UCSD-AML1 (cell line): ENCODE results near the gene ZNF18.
"Not testable (repeated sequence)": the region's sequence is repeated elsewhere in the genome, so short reads cannot be mapped to it uniquely, and the experiment has no call there.

Source experiments
- DNase-seq: peaks from one replicate; lab custom pipeline; 2025; ENCODE audit not compliant: unreplicated experiment; lab: John Stamatoyannopoulos, UW

ZNF18 gene

DNA sequence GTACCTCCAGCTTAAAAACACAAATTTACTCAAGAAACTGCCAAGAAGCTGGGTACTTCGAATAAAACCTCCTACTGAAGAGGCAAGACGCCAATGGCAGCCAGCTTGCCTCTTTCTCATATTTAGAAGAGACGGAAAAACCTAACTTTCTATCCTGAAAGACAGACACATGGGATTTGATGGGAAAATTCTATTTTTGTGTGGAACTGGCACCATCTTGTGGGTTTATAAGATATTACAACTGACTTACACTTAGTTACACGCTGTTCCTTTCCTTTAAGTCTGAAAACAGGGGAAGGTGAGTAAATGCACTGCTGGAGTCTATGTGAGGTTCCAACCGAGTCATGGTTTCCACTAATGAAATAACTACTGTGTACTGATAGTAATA lies 10.3 kb downstream of the ZNF18 start:
- no peak for DNase-seq

DNA sequence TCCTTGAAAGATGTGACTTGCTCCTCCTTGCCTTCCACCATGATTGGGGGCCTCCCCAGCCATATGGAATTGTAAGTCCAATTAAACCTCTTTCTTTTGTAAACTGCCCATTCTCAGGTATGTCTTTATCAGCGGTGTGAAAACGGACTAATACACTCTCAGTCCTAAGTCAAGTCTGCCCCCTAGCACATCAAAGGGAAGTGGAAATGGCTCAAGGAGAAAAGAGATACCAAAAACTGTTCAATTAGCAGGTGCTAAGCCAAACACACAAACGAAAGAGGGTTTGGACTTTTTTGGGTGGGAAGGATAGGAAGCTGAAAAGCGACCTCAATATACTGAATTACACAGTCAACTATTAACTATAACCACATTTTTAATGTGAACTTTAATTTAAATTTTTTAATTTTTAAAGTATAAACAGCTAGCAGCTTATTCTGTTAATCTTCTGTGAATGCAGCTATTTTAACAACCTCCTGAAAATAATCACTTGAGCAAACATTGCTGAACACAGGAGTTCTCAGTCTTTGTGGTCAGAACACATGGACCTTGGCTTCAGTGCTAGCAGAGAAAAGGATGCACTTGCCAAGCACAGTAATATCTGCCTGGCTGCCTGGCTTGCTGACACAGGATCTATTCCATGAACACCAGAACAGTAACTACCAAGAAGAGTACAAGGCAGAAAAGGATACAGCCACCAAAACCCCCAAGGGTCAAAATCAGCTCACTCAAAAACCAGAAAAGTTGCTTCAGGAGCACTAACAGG lies 10.9 kb downstream of the ZNF18 start:
- no peak for DNase-seq

DNA sequence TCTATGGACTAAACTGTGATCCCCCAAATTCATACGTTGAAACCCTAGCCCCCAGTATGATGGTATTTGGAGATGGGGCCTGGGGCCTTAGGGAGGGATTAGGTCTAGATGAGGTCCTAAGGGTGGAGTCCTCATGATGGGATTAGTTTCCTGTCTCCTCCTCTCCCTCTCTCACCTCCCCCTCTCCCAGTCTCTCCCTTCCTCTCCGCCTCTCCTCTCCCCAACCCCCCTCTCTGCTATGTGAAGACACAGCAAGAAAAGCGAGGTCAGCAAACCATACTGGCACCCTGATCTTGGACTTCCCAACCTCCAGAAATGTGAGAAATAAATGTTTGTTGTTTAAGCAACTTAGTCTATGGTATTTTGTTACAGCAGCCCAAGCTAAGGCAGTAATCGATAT lies 15.4 kb downstream of the ZNF18 start:
- no peak for DNase-seq

- no peak for DNase-seq
These were observed 16.5 kb downstream of the ZNF18 start for GRCh38 chr17:11980813-11981212.

- no peak for DNase-seq
These were observed 17.5 kb downstream of the ZNF18 start for GRCh38 chr17:11979795-11980194.

GRCh38 chr17:11972741-11973140 lies 24.5 kb downstream of the ZNF18 start:
- DNase-seq: not testable (repeated sequence)

DNA sequence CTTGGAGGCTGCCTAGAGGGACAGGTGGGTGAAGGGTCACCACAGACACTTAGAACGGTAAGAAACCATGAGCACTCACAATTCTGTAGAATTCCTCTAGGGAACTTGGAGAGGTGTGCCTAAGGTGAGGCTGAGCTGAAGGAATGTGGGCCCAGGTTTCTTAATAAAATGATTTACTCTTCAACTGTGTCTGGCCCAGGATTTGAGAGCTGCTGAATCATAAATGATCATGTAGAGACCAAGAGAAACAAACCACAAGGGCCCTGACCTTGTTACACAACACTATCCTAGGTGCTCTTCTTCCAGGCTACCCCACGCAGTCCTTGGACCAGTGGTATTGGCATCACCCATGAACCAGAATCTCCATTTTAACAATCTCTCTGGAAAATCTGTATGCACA lies 27.7 kb downstream of the ZNF18 start:
- DNase-seq: no peak

GRCh38 chr17:11954936-11955335 lies 42.3 kb downstream of the ZNF18 start:
- no peak for DNase-seq

DNA sequence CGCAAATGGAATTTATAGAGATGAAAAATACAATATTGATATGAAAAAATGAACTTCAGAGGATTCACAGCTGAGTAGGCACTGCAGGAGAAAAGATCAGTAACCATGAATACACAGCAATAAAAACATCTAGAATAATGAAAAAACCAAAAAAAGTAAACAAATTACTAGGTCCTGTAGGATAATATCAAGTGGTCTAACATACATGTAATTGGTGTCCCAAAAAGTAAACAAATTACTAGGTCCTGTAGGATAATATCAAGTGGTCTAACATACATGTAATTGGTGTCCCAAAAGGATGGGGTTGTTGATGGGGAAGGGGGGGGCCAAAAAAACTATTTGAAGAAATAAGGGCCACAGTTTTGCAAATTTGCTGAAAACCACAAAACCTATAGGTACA lies 43.4 kb downstream of the ZNF18 start:
- no peak for DNase-seq

DNA sequence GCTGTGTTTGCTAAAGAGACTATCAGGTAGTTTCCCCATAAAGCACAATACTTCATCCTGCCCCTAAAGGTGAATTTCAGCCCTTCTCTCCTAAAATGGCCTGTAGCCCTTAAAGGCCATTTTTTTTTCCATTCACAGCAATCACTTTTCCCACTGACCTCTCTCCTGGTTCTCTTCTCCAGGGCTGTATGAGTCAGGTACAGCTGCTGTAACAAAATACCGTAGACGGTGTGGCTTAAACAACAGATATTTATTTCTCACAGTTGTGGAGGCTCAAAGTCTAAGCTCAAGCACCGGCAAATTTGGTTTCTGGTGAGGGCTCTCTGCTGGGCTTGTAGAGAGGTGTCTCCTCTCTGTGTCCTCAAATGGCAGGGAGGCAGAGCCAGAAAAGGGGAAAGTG lies 44.7 kb downstream of the ZNF18 start:
- no peak for DNase-seq

DNA sequence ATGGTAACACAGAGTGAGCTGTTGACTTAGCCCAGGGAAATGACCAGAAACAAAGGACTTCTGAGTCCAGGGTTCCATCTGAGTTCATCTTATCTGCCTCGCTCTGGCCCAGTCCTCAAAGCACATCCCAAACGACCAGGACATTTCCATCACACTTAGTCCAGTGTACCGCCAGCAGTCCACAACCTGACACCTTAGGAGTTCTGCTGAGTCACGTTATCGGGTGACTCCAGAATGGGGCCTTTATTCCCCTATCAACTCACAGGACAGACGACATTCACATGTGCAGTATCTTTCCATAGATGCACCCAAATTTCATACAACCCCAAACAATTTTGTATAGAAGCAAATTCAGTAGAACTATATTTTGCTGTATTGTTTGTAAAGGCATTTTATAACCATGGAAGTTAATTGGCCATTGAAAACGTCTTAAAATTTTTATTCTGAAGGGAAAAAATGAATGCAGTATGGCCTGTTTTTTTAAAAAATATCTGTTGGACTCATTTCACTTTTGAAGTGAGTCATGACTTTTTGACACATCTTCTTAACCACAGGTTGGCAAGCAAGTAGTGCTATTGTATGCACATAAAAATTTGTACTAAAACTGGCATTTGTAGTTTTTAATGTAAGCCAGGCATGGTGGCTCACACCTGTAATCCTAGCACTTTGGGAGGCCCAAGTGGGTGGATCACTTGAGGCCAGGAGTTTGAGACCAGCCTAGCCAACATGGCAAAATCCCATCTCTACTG lies 46.3 kb downstream of the ZNF18 start:
- DNase-seq: no peak

DNA sequence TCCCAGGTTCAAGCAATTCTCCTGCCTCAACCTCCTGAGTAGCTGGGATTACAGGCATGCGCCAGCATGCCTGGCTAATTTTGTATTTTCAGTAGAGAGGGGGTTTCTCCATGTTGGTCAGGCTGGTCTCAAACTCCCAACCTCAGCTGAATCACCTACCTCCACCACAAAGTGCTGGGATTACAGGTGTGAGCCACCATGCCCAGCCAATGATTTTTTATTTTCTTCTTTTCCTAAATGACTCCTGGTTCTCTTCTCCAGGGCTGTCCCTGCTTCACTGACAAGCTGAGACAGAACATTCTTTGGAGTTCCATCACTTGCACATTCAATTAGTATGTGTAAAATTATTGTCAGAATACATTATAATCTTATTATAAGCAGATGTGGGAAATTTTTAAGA lies 47.7 kb downstream of the ZNF18 start:
- DNase-seq: not testable (repeated sequence)

GRCh38 chr17:11948789-11949188 lies 48.5 kb downstream of the ZNF18 start:
- no peak for DNase-seq

GRCh38 chr17:11944587-11944986 lies 52.7 kb downstream of the ZNF18 start:
- DNase-seq: no peak

DNA sequence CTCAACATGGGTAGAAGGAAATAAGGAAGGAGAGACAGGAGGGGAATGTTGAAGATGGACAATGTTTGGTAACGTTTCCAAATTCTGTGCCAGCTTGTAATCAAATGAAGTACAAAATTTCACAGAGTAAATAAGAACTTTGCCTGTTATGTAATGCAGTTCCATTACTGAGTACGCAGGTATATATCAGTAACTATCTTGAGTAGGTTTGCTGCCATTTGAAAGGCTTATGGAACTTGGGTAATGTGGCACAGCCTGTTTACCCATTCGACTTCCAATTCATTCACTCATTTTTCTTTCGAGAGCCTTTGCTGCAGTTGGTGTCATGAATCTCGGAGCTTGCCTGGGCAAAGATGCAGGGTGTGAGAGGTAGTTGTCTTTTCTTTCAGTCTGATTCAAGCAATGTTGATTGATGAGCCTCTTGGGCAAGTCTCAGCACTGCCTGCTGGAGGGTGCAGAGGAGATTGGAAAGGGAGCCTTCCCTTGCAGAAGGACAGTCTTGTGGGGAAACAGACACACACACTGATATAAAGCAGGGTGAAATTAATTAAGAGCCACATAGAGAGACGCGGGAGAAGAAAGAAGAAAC lies 53.4 kb downstream of the ZNF18 start:
- no peak for DNase-seq

GRCh38 chr17:11943086-11943485 lies 54.2 kb downstream of the ZNF18 start:
- not testable (repeated sequence) for DNase-seq

DNA sequence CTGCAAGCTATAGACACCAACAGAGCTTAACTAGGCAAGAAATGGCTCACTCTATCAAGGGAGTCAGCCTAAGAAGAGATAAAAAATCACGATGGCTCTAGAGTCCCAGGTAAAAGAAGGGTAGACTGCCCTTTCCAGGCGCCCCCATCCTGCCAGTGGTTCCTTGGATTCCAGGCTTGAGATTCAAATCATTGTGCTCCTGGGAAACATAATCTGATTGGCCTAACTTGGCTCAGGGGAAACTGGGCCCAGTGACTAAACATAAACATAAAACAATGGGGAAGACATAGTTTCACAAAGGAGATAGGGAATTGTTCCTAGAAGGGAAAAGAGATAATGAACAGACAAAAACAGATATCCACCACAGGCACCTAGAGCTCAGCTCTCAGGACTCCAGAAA lies 56.4 kb downstream of the ZNF18 start:
- DNase-seq: no peak

DNA sequence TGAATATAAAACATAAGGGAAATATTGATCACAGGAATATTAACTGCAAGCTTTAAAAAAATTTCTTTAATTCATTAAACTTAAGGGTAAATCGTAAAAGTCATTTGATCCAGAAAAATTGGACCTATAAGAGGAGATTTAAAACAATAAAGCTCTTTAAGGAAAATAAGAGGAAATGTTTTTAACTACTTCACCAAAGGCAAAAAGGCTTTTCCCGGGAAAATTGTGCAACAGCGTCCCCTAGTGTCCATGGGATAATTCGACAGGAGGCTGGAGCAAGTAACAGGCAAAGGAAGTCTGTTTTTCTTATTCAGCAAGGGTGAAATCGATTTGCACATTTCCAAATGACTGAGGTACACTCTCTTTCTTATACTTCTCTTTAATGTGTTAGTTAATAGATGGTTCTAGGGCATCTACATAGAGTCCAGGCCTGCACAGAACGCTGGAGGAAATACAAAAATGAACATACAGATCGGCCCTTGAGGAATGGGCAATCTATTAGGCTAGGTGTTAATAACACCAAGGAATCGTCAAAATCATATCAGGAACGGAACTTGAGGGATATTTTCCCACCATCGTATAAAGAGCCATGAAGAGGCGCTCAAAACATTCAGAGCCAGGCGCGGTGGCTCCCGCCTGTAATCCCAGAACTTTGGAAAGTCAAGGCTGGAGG lies 61.4 kb downstream of the ZNF18 start:
- DNase-seq: peak; percentile 46

DNA sequence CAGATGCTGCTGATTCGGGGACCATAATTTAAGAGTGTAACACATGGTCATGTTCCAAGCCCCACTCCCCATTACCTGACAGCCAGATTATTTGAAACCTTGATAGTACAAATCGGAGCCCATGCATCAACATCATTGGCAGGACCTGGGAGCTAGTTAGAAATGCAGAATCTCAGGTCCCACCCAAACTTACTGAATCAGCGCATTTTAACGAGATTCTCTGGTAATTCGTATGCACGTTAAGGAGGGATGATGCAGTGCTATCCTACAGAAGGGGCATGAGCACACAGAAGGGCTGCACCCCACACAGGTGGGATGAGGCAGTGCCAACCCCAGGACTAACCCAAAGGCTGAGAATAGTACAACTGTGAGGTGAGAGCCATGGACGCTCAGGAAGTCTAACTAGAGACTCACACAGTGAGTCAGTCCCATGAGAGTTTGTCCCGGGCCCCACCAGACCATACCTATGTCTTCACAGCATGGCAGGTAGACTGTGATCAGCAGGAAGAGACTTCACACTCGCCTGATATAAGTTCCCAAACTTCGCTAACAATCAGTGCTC lies 64.9 kb downstream of the ZNF18 start:
- no peak for DNase-seq

GRCh38 chr17:11928436-11928835 lies 68.8 kb downstream of the ZNF18 start:
- no peak for DNase-seq
